ENCODE measurements around the gene SNCAIP. TPM values are rescaled to one million over a fixed set of nuclear protein-coding genes. Genes with fewer than 3 reads are reported as not detected.

SNCAIP gene
- total and polyA plus RNA-seq, 8 donors = 0.45 to 10.6 (median 2.6) TPM; not detected in 1

DNA sequence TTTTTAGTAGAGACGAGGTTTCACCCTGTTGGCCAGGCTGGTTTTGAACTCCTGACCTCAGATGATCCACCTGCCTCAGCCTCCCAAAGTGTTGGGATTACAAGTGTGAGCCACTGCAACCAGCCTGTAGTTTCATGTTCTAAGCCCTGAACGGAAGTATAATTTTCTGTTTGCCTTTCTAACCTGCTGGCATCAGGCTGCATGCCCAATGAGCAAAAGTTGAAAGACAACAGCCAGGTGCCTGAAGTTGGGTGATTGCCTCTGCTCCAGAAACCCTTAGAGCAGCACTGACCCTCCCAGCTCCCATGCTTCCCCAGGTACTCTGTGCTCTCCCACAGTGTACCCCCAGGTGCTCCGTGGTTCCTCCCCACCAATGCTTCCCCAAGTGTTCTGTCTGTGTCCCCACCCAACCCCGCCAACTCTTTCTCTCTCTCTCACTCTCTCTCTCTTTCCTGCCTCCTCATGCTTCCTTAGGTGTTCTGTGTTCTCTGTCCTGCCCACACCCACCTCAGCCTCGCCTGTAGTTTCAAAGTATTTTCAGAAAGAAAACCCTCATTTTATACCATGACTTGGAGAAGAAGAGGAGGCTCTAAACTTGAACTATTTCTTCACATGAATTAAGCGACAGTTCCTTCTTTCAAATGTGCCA is 145.3 kb downstream of the SNCAIP start:
- WGBS, 5 donors = 57 to 74% (median 68%) methylated on average over 6 of the region's 6 CpGs
- Histone ChIP-seq H3K9me3 (no peaks in the 10 kb centered on the region), H3K4me3 (no peak overlapping the region), H3K36me3 (no peaks in the 10 kb centered on the region), H3K27ac (no peak overlapping the region), H3K4me1 (no peaks in the 10 kb centered on the region), H3K27me3 (no peaks in the 10 kb centered on the region)
- intact Hi-C loops (cut with DNase I; ENCODE audit: low total_unique reads) = no loop called here
- TF ChIP-seq, protein P1, sequence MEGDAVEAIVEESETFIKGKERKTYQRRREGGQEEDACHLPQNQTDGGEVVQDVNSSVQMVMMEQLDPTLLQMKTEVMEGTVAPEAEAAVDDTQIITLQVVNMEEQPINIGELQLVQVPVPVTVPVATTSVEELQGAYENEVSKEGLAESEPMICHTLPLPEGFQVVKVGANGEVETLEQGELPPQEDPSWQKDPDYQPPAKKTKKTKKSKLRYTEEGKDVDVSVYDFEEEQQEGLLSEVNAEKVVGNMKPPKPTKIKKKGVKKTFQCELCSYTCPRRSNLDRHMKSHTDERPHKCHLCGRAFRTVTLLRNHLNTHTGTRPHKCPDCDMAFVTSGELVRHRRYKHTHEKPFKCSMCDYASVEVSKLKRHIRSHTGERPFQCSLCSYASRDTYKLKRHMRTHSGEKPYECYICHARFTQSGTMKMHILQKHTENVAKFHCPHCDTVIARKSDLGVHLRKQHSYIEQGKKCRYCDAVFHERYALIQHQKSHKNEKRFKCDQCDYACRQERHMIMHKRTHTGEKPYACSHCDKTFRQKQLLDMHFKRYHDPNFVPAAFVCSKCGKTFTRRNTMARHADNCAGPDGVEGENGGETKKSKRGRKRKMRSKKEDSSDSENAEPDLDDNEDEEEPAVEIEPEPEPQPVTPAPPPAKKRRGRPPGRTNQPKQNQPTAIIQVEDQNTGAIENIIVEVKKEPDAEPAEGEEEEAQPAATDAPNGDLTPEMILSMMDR (IDR thresholded peaks at IDR 0.05) = no peak
- TF ChIP-seq POLR2A (IDR thresholded peaks at IDR 0.05) (no peak), EP300 (IDR thresholded peaks at IDR 0.05) (no peak)
- no peak for DNase-seq

DNA sequence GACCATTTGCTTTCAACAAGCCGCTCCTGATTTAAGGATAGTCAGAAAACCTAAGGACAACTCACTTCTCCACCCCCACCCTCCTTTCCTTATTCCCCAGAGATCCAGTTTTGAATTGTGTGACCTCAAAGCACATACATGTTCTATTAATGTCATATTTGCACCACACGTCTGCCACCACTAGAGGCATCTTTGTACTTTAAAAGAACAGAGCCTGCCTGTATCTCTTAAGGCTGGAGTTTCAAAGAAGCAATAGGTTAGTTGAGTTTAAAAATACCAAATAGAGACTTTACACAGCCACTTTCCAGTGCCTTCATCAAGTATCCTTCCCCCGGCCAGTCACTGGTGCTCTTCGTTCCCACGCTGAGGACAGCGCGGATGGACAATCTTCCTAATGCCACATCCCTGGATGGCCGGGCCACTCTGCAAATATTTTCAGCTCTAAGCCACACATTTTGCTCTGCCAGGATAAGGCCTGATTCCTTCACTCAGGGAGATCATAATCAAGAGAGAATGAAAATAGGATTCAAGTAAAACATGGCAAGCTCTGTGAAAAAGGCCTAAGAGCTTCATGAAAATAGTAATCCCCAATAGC is 146.3 kb downstream of the SNCAIP start:
- H3K27ac ChIP-seq = no peak overlapping the region
- TF ChIP-seq POLR2A (IDR thresholded peaks at IDR 0.05) = no peak
- TF ChIP-seq, protein P1 (IDR thresholded peaks at IDR 0.05) = peak in 4 of 7 experiments; percentile 17 to 33 (median 24)
- no peak for TF ChIP-seq EP300 (IDR thresholded peaks at IDR 0.05)
- TF ChIP-seq POLR2AphosphoS5 (IDR thresholded peaks at IDR 0.05) = no peak
- WGBS, 5 donors = 85 to 88% (median 87%) methylated on average over 8 of the region's 8 CpGs
- H3K9me3 ChIP-seq = no peaks in the 10 kb centered on the region
- intact Hi-C loops (cut with DNase I; ENCODE audit: low total_unique reads) = no loop called here
- no peaks in the 10 kb centered on the region for H3K4me1 ChIP-seq
- DNase-seq = peak in 1 of 2 donors; percentile 44
- no peak overlapping the region for H3K4me3 ChIP-seq
- H3K27me3 ChIP-seq = no peaks in the 10 kb centered on the region
- H3K36me3 ChIP-seq = no peaks in the 10 kb centered on the region

DNA sequence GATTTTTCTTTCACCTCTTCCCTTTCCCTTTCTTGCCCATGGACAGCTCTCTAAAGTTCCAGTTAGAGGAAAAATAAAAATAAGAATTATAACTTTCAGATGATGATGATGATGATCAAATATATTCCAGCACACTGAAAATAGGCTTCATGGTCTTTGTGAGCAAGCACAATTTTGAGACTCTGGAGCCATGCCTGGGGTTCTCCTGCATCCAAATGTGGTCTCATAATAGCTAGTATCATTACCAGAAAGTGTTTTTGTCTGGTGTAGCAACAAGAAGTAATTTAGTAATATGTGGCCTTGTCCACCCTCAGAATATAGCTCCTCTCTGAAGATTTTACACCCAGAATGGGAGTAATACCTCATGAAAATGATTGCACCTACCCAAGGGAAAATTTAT is 150.4 kb downstream of the SNCAIP start:
- Histone ChIP-seq H3K4me1 (no peaks in the 10 kb centered on the region), H3K27ac (no peak overlapping the region), H3K9me3 (no peaks in the 10 kb centered on the region), H3K4me3 (no peak overlapping the region), H3K36me3 (no peaks in the 10 kb centered on the region), H3K27me3 (no peaks in the 10 kb centered on the region)
- no peak for DNase-seq
- intact Hi-C loops (cut with DNase I; ENCODE audit: low total_unique reads) = no loop called here
- TF ChIP-seq POLR2A (IDR thresholded peaks at IDR 0.05) (no peak), EP300 (IDR thresholded peaks at IDR 0.05) (no peak), POLR2AphosphoS5 (IDR thresholded peaks at IDR 0.05) (no peak)
- TF ChIP-seq, protein P1 (IDR thresholded peaks at IDR 0.05) = no peak

DNA sequence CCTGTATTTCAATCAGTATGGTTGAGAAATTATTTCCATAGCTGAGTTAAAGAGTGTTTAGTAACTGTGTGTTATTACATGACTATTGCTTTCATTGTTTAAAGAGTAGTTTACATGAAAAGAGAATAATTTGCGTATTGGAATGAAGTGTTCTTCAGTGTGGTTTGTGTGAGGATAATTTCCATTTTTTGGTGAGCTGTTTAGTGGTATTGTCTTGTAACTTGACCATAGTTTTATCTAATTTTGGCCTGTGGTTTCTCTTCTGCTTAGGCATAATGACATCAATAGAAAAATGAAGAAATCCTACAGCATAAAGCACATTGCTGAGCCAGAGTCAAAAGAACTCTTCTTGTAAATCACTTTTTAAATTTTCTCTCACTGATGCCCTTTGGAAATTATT is 151.2 kb downstream of the SNCAIP start:
- 70 to 95% (median 75%) methylated on average over 1 of the region's 1 CpG for WGBS, 5 donors
- DNase-seq = no peak
- Histone ChIP-seq H3K4me3 (no peak overlapping the region), H3K27ac (no peak overlapping the region), H3K9me3 (no peaks in the 10 kb centered on the region), H3K27me3 (no peaks in the 10 kb centered on the region), H3K4me1 (no peaks in the 10 kb centered on the region), H3K36me3 (no peaks in the 10 kb centered on the region)
- intact Hi-C loops (cut with DNase I; ENCODE audit: low total_unique reads) = no loop called here
- no peak for TF ChIP-seq POLR2A (IDR thresholded peaks at IDR 0.05)
- no peak for TF ChIP-seq EP300 (IDR thresholded peaks at IDR 0.05)
- TF ChIP-seq POLR2AphosphoS5 (IDR thresholded peaks at IDR 0.05) = no peak
- TF ChIP-seq, protein P1 (IDR thresholded peaks at IDR 0.05) = no peak

Data from stomach (tissue), 9 donors.